Keratinocyte (primary cell): Measurements from ENCODE around the gene SH3BP5. TPM values are rescaled to one million over a fixed set of nuclear protein-coding genes. Genes with fewer than 3 reads are reported as not detected.

Experiments used
- DNase-seq: peaks from one replicate; pipeline ENCODE4 v3.0.0-alpha.2; 2011; ENCODE audit warnings: low read depth, missing footprints, low spot score
- FAIRE-seq: peaks from 2 replicates; lab custom pipeline; 2011; peaks lifted over from hg19 to GRCh38; lab: Jason Lieb, UNC
- H2AFZ ChIP-seq: 2 replicates; pipeline ENCODE4 v1.6.0; 2012; ENCODE audit warnings: low read length, control low read depth, inconsistent platforms; ENCODE audit not compliant: control insufficient read depth
- H3K27ac ChIP-seq: 2 replicates; pipeline ENCODE4 v1.5.1; 2011; ENCODE audit warnings: low read length; ENCODE audit not compliant: control insufficient read depth, insufficient read depth
- H3K27me3 ChIP-seq: 3 replicates; pipeline ENCODE4 v1.6.0; 2011; ENCODE audit warnings: low read length; ENCODE audit not compliant: control insufficient read depth, insufficient read depth; ENCODE audit errors: extremely low read depth
- H3K36me3 ChIP-seq, 2 experiments: 2 replicates in 1 of 2; 3 replicates in 1 of 2; pipeline ENCODE4 v1.5.1; 2011; ENCODE audit warnings: low read length in 2 of 2, mild to moderate bottlenecking in 1 of 2; ENCODE audit not compliant: control insufficient read depth in 2 of 2, insufficient read depth in 2 of 2; ENCODE audit errors: extremely low read depth in 1 of 2
- H3K4me1 ChIP-seq: 3 replicates; pipeline ENCODE4 v1.5.1; 2011; ENCODE audit warnings: low read length; ENCODE audit not compliant: control insufficient read depth, insufficient read depth; ENCODE audit errors: extremely low read depth
- H3K4me2 ChIP-seq: 3 replicates; pipeline ENCODE4 v1.6.0; 2011; ENCODE audit warnings: low read depth, low read length; ENCODE audit not compliant: control insufficient read depth, insufficient read depth; ENCODE audit errors: extremely low read depth
- H3K4me3 ChIP-seq, 3 experiments: fragments of 200-600 bp in 1 of 3; sonication (generic) in 1 of 3; 2 replicates in 2 of 3; 3 replicates in 1 of 3; pipeline ENCODE4 v1.5.1; 2011 to 2016; ENCODE audit warnings: low read length in 3 of 3, mild to moderate bottlenecking in 3 of 3, control low read depth in 2 of 3, inconsistent platforms in 1 of 3, low read depth in 1 of 3, mixed read lengths in 1 of 3, mixed run types in 1 of 3, moderate library complexity in 1 of 3; ENCODE audit not compliant: control insufficient read depth in 2 of 3, insufficient read depth in 2 of 3; ENCODE audit errors: extremely low read depth in 1 of 3
- H3K79me2 ChIP-seq: 2 replicates; pipeline ENCODE4 v1.6.0; 2012; ENCODE audit warnings: low read length; ENCODE audit not compliant: control insufficient read depth, insufficient read depth
- H3K9ac ChIP-seq: 3 replicates; pipeline ENCODE4 v1.6.0; 2011; ENCODE audit warnings: low read length; ENCODE audit not compliant: control insufficient read depth, insufficient read depth; ENCODE audit errors: extremely low read depth
- H3K9me1 ChIP-seq: 3 replicates; pipeline ENCODE4 v1.6.0; 2011; ENCODE audit warnings: low read length; ENCODE audit not compliant: control insufficient read depth, insufficient read depth; ENCODE audit errors: extremely low read depth
- H3K9me3 ChIP-seq: 2 replicates; pipeline ENCODE4 v1.5.1; 2012; ENCODE audit warnings: low read depth, low read length; ENCODE audit not compliant: control insufficient read depth
- H4K20me1 ChIP-seq: 3 replicates; pipeline ENCODE4 v1.6.0; 2011; ENCODE audit warnings: low read length; ENCODE audit not compliant: control insufficient read depth, insufficient read depth; ENCODE audit errors: extremely low read depth
- CTCF ChIP-seq, 3 experiments: IDR thresholded peaks in 1 of 3; conservative IDR thresholded peaks in 1 of 3; optimal IDR thresholded peaks in 1 of 3; 2 replicates in 2 of 3; 3 replicates in 1 of 3; pipeline versions ENCODE3 to v1.5.1; 2011; ENCODE audit warnings: low read length in 3 of 3, mild to moderate bottlenecking in 3 of 3, moderate library complexity in 2 of 3, control low read depth in 1 of 3, inconsistent platforms in 1 of 3; ENCODE audit not compliant: insufficient read depth in 2 of 3; ENCODE audit errors: extremely low read depth in 1 of 3
- EZH2 ChIP-seq: IDR thresholded peaks from one replicate; pipeline ENCODE4 v1.6.1; 2012; ENCODE audit warnings: inconsistent platforms, mild to moderate bottlenecking, low read length, moderate library complexity
- dilution Hi-C: fragments of 300-500 bp; cut with MboI; formaldehyde crosslinking; loops from one replicate; pipeline ENCODE4 v1.7.0; 2020; ENCODE audit warnings: low sequenced_read_pairs; ENCODE audit not compliant: extremely low pct_ligation_motif_present
- polyA plus RNA-seq, 5 experiments: library from polyadenylated mRNA; depleted of rRNA in 3 of 5; stranded (reverse) in 3 of 5; stranded (forward) in 1 of 5; unstranded in 1 of 5; fragments of >200 nt; gene quantifications; 1 replicate in 1 of 5; 2 replicates in 3 of 5; 3 replicates in 1 of 5; pipeline versions ENCODE4 v1.2.1 to v1.2.3, GENCODE V29; 2011 to 2012; ENCODE audit warnings: missing spikeins in 2 of 5, low read depth in 1 of 5, low replicate concordance in 1 of 5

SH3BP5 gene
- polyA plus RNA-seq, 1 donor (not counting 4 experiments of a cell fraction or from before 2014, with no cell fraction given): 13.4 TPM

GRCh38 chr3:15333099-15333955, 941 bp upstream of the SH3BP5 start:
- peaks cover 6% of the 10 kb centered on the region for H3K4me1 ChIP-seq
- H3K27ac ChIP-seq: no peak overlapping the region
- DNase-seq: no peak
- dilution Hi-C loops: no loop called here
- H3K79me2 ChIP-seq: no peaks in the 10 kb centered on the region
- H3K9me1 ChIP-seq: no peaks in the 10 kb centered on the region
- no peaks in the 10 kb centered on the region for H3K9me3 ChIP-seq
- TF ChIP-seq CTCF (optimal IDR thresholded peaks at IDR 0.05 in 1 of 3, IDR thresholded peaks at IDR 0.05 in 1 of 3, conservative IDR thresholded peaks at IDR 0.05 in 1 of 3; ENCODE audit: extremely low read depth in 1 of 3, insufficient read depth in 2 of 3, low read length in 3 of 3): no peak
- no peak for TF ChIP-seq EZH2
- peaks cover 0 to 1% of the 10 kb centered on the region in 2 experiments for H3K36me3 ChIP-seq
- H3K4me2 ChIP-seq: peak overlapping the region; percentile 92
- no peak overlapping the region for H3K9ac ChIP-seq
- no peaks in the 10 kb centered on the region for H3K27me3 ChIP-seq
- H2AFZ ChIP-seq: no peak overlapping the region
- no peak for FAIRE-seq
- H4K20me1 ChIP-seq: no peaks in the 10 kb centered on the region
- H3K4me3 ChIP-seq: no peak overlapping the region

GRCh38 chr3:15331606-15332404, 581 bp downstream of the SH3BP5 start:
- no peaks in the 10 kb centered on the region for H3K9me3 ChIP-seq
- peaks cover 6% of the 10 kb centered on the region for H3K4me1 ChIP-seq
- H3K79me2 ChIP-seq: no peaks in the 10 kb centered on the region
- H2AFZ ChIP-seq: peak overlapping the region; percentile 95
- H3K27ac ChIP-seq: peak overlapping the region; percentile 8
- H3K9ac ChIP-seq: peak overlapping the region; percentile 70
- no peaks in the 10 kb centered on the region for H4K20me1 ChIP-seq
- FAIRE-seq: no peak
- TF ChIP-seq EZH2 (no peak), CTCF (optimal IDR thresholded peaks at IDR 0.05 in 1 of 3, IDR thresholded peaks at IDR 0.05 in 1 of 3, conservative IDR thresholded peaks at IDR 0.05 in 1 of 3; ENCODE audit: extremely low read depth in 1 of 3, insufficient read depth in 2 of 3, low read length in 3 of 3) (no peak)
- peaks cover 0 to 1% of the 10 kb centered on the region in 2 experiments for H3K36me3 ChIP-seq
- H3K9me1 ChIP-seq: no peaks in the 10 kb centered on the region
- dilution Hi-C loops: no loop called here
- H3K27me3 ChIP-seq: no peaks in the 10 kb centered on the region
- no peak for DNase-seq
- H3K4me2 ChIP-seq: peak overlapping the region; percentile 92
- peak overlapping the region; percentile 87 to 89 (median 87) for H3K4me3 ChIP-seq
